T-cell (primary cell): ENCODE results near the gene GABARAP. TPM values are rescaled to one million over a fixed set of nuclear protein-coding genes. Genes with fewer than 3 reads are reported as not detected.

Experiments
- ATAC-seq, 4 experiments: fragments of 200-7000 bp in 3 of 4; fragments of 150-1000 bp in 1 of 4; cut with Tn5 transposase; replicated peaks in 1 of 4; 1 replicate in 3 of 4; 2 replicates in 1 of 4; pipeline ENCODE4 v1.10.0; 2021; ENCODE audit warnings: moderate library complexity in 3 of 4, mild to moderate bottlenecking in 2 of 4, moderate number of reproducible peaks in 1 of 4
- CTCF ChIA-PET, 2 donors: fragments of 300-600 bp; sonication (Branson Sonifier 250); formaldehyde crosslinking; loops; one replicate each; lab custom pipeline; 2022; ENCODE audit warnings: antibody characterized with exemption in 2 of 2; lab: Charles Lee
- POLR2A ChIA-PET, 2 donors: fragments of 300-600 bp; sonication (Branson Sonifier 250); formaldehyde crosslinking; loops; one replicate each; lab custom pipeline; 2022; ENCODE audit warnings: antibody characterized with exemption in 2 of 2; lab: Charles Lee
- DNase-seq, 35 experiments: peaks; one replicate each; pipeline versions ENCODE4 v3.0.0 to v3.0.0-alpha.2; 2013 to 2023
- H3K27ac ChIP-seq: one replicate; pipeline ENCODE4 v1.5.1; 2013; ENCODE audit warnings: low read length
- H3K27me3 ChIP-seq, 2 experiments: replicated peaks in 1 of 2; 1 replicate in 1 of 2; 2 replicates in 1 of 2; pipeline versions ENCODE4 v1.6.1 to v1.7.0; 2013; ENCODE audit warnings: low read length in 1 of 2, mixed read lengths in 1 of 2; ENCODE audit not compliant: control insufficient read depth in 2 of 2, insufficient read depth in 2 of 2; ENCODE audit errors: extremely low read depth in 1 of 2
- H3K36me3 ChIP-seq, 2 donors: 1 replicate in 1 of 2; 2 replicates in 1 of 2; pipeline versions ENCODE4 v1.6.1 to v1.7.0; 2013; ENCODE audit warnings: low read length in 1 of 2; ENCODE audit not compliant: control insufficient read depth in 2 of 2, insufficient read depth in 1 of 2; ENCODE audit errors: extremely low read depth in 1 of 2
- H3K4me1 ChIP-seq, 2 experiments: 1 replicate in 1 of 2; 2 replicates in 1 of 2; pipeline versions ENCODE4 v1.6.1 to v1.7.0; 2013; ENCODE audit warnings: low read length in 2 of 2, mixed read lengths in 1 of 2; ENCODE audit not compliant: insufficient read depth in 2 of 2, control insufficient read depth in 1 of 2; ENCODE audit errors: extremely low read depth in 1 of 2
- H3K4me3 ChIP-seq, 2 donors: 1 replicate in 1 of 2; 2 replicates in 1 of 2; pipeline versions ENCODE4 v1.5.1 to v1.7.0; 2013; ENCODE audit warnings: mild to moderate bottlenecking in 2 of 2, low read length in 1 of 2, moderate library complexity in 1 of 2; ENCODE audit not compliant: control insufficient read depth in 1 of 2; ENCODE audit errors: extremely low read depth in 1 of 2
- H3K9me3 ChIP-seq: 2 replicates; pipeline ENCODE4 v1.7.0; 2013
- H3K27ac Mint-ChIP-seq, 2 donors: one replicate each; pipeline ENCODE4 v1.8.0; 2020 to 2021; ENCODE audit warnings: mild to moderate bottlenecking in 2 of 2, mixed read lengths in 2 of 2
- H3K27me3 Mint-ChIP-seq, 2 donors: one replicate each; pipeline ENCODE4 v1.8.0; 2021 to 2022; ENCODE audit warnings: mixed read lengths in 2 of 2
- H3K36me3 Mint-ChIP-seq: one replicate; pipeline ENCODE4 v1.8.0; 2021; ENCODE audit warnings: mixed read lengths
- H3K4me1 Mint-ChIP-seq, 3 donors: one replicate each; pipeline ENCODE4 v1.8.0; 2020 to 2022; ENCODE audit warnings: mixed read lengths in 3 of 3, mild to moderate bottlenecking in 1 of 3
- H3K4me3 Mint-ChIP-seq, 3 donors: one replicate each; pipeline ENCODE4 v1.8.0; 2020 to 2022; ENCODE audit warnings: mild to moderate bottlenecking in 3 of 3, mixed read lengths in 3 of 3, moderate library complexity in 3 of 3
- H3K9me3 Mint-ChIP-seq, 3 donors: one replicate each; pipeline ENCODE4 v1.8.0; 2020 to 2022; ENCODE audit warnings: mixed read lengths in 3 of 3
- WGBS: methylation state at CpG from one replicate; pipeline ENCODE4 v1.1.5; 2013; ENCODE audit warnings: missing lambda C conversion rate; ENCODE audit not compliant: insufficient coverage; 5-methylcytosine and 5-hydroxymethylcytosine counted together
- total RNA-seq, 35 experiments: library from RNA in 6 of 35; stranded (reverse) in 6 of 35; fragments of 120-200 nt in 1 of 35; gene quantifications; one replicate each; pipeline versions ENCODE4 v1.2.1 to v1.2.4 and lab custom pipeline; 2013 to 2026

The GABARAP gene
- total RNA-seq, 5 donors from 2014 or later (not counting 1 experiment from before 2014, with no cell fraction given), result 197 to 278 (median 276) TPM

DNA sequence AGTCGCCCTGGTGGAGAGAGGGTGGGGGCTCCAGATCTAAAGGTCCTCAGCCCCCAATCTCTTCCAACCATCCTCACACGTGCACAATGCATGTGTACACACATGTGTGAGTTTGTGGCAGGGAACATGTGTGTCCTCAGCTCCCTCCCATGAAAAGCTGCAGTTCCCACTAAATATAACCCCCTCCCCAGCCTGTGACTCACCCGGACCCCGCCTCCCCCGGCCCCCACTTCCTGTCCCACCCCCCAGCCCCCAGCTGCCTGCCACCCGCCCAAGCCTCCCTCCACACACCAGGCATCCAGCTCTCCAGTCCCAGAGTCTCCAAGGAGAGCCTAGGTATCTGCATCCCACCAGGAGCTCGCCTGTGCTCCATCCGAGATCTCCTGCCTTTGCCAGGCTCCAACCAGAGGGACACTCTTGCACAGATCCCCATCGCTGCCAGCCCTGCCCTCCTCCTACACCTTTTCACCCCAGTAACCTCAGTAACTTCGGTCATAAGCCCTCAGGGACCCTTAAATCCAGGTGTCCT lies 26.5 kb downstream of the GABARAP start:
- Mint-ChIP-seq H3K27me3 (peaks cover 0 to 5% of the 10 kb centered on the region in 2 donors), H3K27ac (peak overlapping the region; percentile 88 to 99), H3K36me3 (no peaks in the 10 kb centered on the region), H3K4me1 (peaks cover 67 to 76% (median 73%) of the 10 kb centered on the region in 3 donors), H3K9me3 (no peaks in the 10 kb centered on the region), H3K4me3 (peak overlapping the region; percentile 31 to 92 (median 37))
- Histone ChIP-seq H3K27me3 (no peaks in the 10 kb centered on the region), H3K4me1 (peaks cover 39 to 71% of the 10 kb centered on the region in 2 experiments), H3K36me3 (no peaks in the 10 kb centered on the region), H3K9me3 (no peaks in the 10 kb centered on the region), H3K4me3 (peak overlapping the region in 1 of 2 donors; percentile 69), H3K27ac (peak overlapping the region; percentile 96)
- ChIA-PET CTCF (no interaction called here), POLR2A (interaction anchor here in 1 of 2 donors (0.7 kb wide), 1 partner anchor 27 kb away, joined by 3 read pairs; the partner anchor contains the start of gene GABARAP)
- DNase-seq (peak in 1 of 35 experiments; percentile 30), ATAC-seq (no peak)
- WGBS, result 57% methylated on average over 3 of the region's 10 CpGs

DNA sequence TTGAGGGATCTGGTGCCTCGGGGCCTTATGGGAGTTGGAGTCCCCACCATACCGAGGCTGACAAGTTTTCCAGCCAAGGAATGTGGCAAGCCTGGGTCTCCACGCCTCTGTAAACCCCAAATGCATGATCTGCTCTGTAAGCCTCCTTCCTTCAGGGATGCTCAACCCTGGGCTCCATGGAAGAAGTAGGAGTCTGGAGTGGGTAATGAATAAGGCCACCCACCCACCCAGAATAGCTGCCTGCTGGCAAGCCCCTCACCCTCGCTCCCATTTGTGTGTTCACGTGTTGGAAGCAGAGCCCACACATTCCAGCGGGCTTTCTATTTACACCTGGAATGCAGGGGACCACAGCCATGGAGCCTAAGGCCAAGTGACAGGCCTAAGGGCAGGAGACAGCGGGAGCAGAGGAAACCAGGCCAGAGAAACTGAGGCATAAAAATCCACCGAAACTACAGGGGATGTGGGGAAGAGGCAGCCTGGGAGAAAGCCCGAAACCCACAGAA lies 27.1 kb downstream of the GABARAP start:
- CTCF ChIA-PET, result no interaction called here
- H3K4me1 Mint-ChIP-seq, result peaks cover 62 to 70% (median 67%) of the 10 kb centered on the region in 3 donors
- Histone ChIP-seq H3K9me3 (no peaks in the 10 kb centered on the region), H3K27ac (peak overlapping the region; percentile 96), H3K4me1 (peaks cover 36 to 65% of the 10 kb centered on the region in 2 experiments), H3K36me3 (no peaks in the 10 kb centered on the region), H3K4me3 (peak overlapping the region; percentile 61 to 69), H3K27me3 (no peaks in the 10 kb centered on the region)
- no peaks in the 10 kb centered on the region for H3K36me3 Mint-ChIP-seq
- H3K27me3 Mint-ChIP-seq, result peaks cover 0 to 5% of the 10 kb centered on the region in 2 donors
- ATAC-seq (no peak), DNase-seq (no peak)
- POLR2A ChIA-PET, result interaction anchor here in 1 of 2 donors (0.7 kb wide), 2 partner anchors 26 to 27 kb away, joined by 3 to 4 read pairs; partner anchors contain the start of gene GABARAP
- peak overlapping the region; percentile 95 to 99 for H3K27ac Mint-ChIP-seq
- H3K4me3 Mint-ChIP-seq, result peak overlapping the region; percentile 86 to 92 (median 88)
- no peaks in the 10 kb centered on the region for H3K9me3 Mint-ChIP-seq
- 50% methylated on average over 3 of the region's 9 CpGs for WGBS

DNA sequence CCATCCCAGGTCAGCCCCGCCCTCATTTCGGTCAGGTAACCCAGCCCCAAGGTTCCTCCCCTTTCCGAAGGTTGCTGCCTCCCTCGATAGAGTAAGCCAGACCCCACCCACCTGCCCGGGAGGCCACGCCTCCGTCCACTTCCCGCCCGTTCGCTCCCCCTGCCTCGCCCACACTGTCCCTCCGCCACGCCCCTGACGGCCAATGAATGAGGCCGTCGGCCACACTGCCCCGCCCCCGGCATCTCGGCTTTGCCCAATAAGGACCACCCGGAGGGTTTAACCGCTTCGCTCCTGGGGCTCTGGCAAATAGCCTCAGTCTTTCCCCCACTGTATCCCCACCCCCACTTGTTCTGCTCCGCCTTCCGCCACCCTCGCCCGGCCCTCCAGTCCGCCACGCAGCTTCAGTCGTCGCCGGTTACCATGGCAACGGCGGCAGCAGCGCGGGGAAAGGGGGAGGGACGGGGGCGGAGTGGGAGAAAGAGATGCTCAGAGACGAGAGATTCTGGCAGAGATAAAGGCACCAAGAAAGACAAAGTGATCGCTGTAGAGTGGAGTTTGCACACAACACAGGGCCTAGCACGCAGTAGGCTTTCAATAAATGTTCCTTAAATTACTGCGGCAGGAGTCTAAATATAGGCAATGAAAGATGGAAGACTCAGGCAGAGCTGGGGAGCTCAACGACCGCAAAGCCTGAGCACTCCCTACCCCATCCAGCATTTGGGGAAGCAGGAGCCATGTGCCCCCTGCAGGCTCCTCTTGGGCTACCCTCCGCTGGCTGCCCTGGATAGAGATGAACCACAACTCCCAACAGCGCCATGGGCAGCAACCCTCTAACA lies 27.7 kb downstream of the GABARAP start:
- Mint-ChIP-seq H3K4me1 (peaks cover 62 to 67% (median 64%) of the 10 kb centered on the region in 3 donors), H3K9me3 (no peaks in the 10 kb centered on the region), H3K36me3 (no peaks in the 10 kb centered on the region), H3K4me3 (peak overlapping the region; percentile 86 to 92 (median 88)), H3K27ac (peak overlapping the region; percentile 95 to 99), H3K27me3 (peaks cover 0 to 5% of the 10 kb centered on the region in 2 donors)
- 0% methylated on average over 26 of the region's 45 CpGs for WGBS
- Histone ChIP-seq H3K36me3 (no peaks in the 10 kb centered on the region), H3K4me3 (peak overlapping the region; percentile 61 to 69), H3K27ac (peak overlapping the region; percentile 96), H3K9me3 (no peaks in the 10 kb centered on the region), H3K4me1 (peaks cover 36 to 61% of the 10 kb centered on the region in 2 experiments), H3K27me3 (no peaks in the 10 kb centered on the region)
- ChIA-PET CTCF (interaction anchor here (0.6 to 1.2 kb wide), 6 partner anchors 9 to 1191 kb away, joined by 3 to 5 read pairs (median 4); partner anchors contain the start of genes GABARAP (in 1 of the 2) and PHF23 (in 1 of the 2)), POLR2A (interaction anchor here in 1 of 2 donors (0.7 kb wide), 1 partner anchor 27 kb away, joined by 4 read pairs; no protein-coding TSS in a partner anchor)
- ATAC-seq, result peak; percentile 78 to 81 (median 80)
- DNase-seq, result peak; percentile 89 to 100 (median 96)

DNA sequence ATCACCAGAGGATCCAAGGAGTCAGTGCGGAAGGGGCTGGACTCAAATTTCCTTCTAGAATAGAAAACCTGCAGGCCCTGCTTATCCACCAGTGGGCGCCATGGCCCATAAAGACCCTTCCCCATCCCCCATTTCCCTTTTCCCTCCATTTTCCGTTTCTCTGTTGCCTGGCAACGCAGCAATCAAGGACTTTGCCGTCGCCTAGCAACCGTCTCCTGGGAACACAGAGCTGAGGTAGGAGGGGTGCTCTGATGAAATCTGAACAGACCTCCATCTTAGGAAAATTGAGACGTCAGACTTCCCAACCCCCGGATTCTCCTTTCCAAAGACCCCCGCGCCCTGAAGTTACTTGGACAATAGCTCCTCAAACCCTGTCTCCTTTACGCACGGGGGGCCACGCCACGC lies 28.4 kb downstream of the GABARAP start:
- Histone ChIP-seq H3K9me3 (no peaks in the 10 kb centered on the region), H3K4me3 (peak overlapping the region; percentile 61 to 62), H3K27ac (peak overlapping the region; percentile 96), H3K27me3 (no peaks in the 10 kb centered on the region), H3K4me1 (peaks cover 30 to 55% of the 10 kb centered on the region in 2 experiments), H3K36me3 (no peaks in the 10 kb centered on the region)
- Mint-ChIP-seq H3K27me3 (peaks cover 0 to 5% of the 10 kb centered on the region in 2 donors), H3K27ac (peak overlapping the region; percentile 95 to 99), H3K9me3 (no peaks in the 10 kb centered on the region), H3K4me3 (peak overlapping the region; percentile 86 to 92 (median 88)), H3K4me1 (peaks cover 56 to 61% (median 58%) of the 10 kb centered on the region in 3 donors), H3K36me3 (no peaks in the 10 kb centered on the region)
- POLR2A ChIA-PET, result no interaction called here
- CTCF ChIA-PET, result interaction anchor here (0.6 to 1.2 kb wide), 5 partner anchors 10 to 1192 kb away, joined by 3 to 5 read pairs (median 3); partner anchors contain the start of genes GABARAP (in 1 of the 2) and PHF23 (in 1 of the 2)
- 0% methylated on average over 8 of the region's 15 CpGs for WGBS
- DNase-seq (peak in 27 of 35 experiments; percentile 49 to 91 (median 65)), ATAC-seq (peak in 2 of 4 experiments; percentile 0 to 29)

DNA sequence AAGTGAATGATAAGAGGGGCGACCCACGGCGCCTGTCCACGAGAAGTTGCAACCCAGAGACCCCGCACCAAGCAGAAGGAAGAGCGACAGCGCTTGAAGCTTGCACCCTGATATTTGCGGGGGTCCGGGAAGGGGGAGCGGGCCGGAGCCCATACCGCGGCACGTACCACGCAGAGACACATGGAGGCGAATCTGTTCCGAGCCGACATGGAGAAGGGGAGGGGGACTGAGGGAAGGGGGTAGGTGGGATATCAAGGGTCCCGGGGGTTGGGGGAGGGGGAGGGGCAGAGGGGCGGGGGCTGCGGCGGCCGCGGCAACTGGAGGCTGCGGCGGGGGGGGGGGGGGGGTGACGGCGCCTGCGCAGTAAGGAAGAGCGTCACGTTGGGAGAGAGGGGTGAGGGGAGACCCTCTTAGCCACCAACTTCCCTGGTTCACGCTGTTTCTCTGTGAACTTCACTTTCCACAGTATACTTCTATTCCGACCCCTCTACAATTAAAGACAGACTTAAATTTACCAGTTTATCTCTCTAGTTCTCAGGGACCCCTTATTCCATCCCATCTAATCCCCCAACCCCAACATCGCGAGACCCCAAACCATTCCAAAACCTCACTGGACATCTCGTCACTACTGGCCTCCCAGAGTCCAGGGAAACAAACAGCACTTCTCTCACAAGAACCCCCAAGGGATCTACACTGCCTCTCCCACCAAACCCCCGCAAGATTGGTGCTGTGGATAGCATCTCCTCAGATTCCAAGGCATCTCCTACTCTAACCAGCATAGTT lies 30.6 kb downstream of the GABARAP start:
- H3K4me3 Mint-ChIP-seq, result peak overlapping the region in 1 of 3 donors; percentile 1
- DNase-seq (no peak), ATAC-seq (no peak)
- H3K4me1 ChIP-seq, result peaks cover 17 to 36% of the 10 kb centered on the region in 2 experiments
- no peaks in the 10 kb centered on the region for H3K9me3 ChIP-seq
- H3K27me3 Mint-ChIP-seq, result peaks cover 0 to 5% of the 10 kb centered on the region in 2 donors
- H3K36me3 ChIP-seq, result no peaks in the 10 kb centered on the region
- ChIA-PET CTCF (no interaction called here), POLR2A (no interaction called here)
- peak overlapping the region in 1 of 2 donors; percentile 41 for H3K27ac Mint-ChIP-seq
- no peaks in the 10 kb centered on the region for H3K9me3 Mint-ChIP-seq
- H3K27me3 ChIP-seq, result peaks cover 0 to 2% of the 10 kb centered on the region in 2 experiments
- H3K4me1 Mint-ChIP-seq, result peaks cover 41 to 48% (median 45%) of the 10 kb centered on the region in 3 donors
- 57% methylated on average over 12 of the region's 37 CpGs for WGBS
- no peak overlapping the region for H3K4me3 ChIP-seq
- no peaks in the 10 kb centered on the region for H3K36me3 Mint-ChIP-seq
- no peak overlapping the region for H3K27ac ChIP-seq
